ENCODE results near the gene PRDM16.

Gene PRDM16

GRCh38 chr1:3068564-3069431 is at the start of gene PRDM16:
Gene PRDM16 (plus strand): TSS chr1:3069203. CDS start chr1:3069260, 57 bp downstream.
- no peak for DNase-seq

GRCh38 chr1:3019516-3020051 is 49.4 kb upstream of the PRDM16 start:
- DNase-seq, result no peak

GRCh38 chr1:3020263-3020909 is 48.6 kb upstream of the PRDM16 start:
- no peak for DNase-seq

DNA sequence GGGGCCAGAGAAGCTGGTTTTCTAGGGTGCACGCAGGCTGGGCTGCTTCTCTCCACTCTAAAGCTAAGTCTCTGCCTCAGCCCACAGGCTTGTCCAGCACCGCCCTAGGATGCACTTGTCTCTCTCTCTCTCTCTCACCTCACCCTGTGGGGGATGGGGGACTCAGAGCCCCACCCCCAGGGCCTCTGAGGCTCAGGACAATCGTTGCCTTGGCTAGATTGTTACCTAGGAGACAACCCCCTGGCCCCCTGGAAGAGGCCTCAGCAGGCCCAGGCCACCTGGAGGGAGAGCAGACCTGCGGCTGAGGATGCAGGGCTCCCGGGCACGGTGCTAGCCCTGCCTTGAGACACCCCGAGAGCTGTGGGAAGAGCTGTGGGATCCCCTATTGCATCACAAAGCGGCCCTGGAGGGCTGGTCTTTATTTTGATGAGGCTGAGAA is 47.8 kb upstream of the PRDM16 start, which contains the start of gene ACTRT2:
Gene ACTRT2 (plus strand): TSS at position 235 of the 439 bp plus-strand sequence. CDS start 220 bp downstream, outside the sequence.
- DNase-seq, result no peak

DNA sequence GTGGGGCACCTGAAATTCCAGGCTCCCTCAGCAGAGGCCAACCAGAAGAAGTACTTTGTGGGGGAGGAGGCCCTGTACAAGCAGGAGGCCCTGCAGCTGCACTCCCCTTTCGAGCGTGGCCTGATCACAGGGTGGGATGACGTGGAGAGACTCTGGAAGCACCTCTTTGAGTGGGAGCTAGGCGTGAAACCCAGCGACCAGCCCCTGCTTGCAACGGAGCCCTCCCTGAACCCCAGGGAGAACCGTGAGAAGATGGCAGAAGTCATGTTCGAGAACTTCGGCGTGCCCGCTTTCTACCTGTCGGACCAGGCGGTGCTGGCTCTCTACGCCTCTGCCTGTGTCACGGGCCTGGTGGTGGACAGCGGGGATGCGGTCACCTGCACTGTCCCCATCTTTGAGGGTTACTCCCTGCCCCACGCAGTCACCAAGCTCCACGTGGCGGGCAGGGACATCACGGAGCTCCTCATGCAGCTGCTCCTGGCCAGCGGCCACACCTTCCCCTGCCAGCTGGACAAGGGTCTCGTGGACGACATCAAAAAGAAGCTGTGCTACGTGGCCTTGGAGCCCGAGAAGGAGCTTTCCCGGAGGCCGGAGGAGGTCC is 47.1 kb upstream of the PRDM16 start:
- no peak for DNase-seq

DNA sequence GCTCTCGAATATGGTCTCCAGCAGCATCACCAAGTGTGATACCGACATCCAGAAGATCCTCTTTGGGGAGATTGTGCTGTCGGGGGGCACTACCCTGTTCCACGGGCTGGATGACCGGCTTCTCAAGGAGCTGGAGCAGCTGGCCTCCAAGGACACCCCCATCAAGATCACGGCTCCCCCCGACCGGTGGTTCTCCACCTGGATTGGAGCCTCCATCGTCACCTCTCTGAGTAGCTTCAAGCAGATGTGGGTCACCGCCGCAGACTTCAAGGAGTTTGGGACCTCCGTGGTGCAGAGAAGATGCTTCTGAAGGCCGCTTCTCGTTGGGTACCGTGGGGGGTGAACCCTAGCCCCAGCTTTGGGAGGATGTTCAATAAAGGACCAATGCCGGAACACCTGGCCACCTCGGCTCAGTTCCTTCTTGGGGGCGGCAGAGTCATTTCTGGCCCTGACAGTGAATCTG is 46.5 kb upstream of the PRDM16 start:
- DNase-seq, result no peak

DNA sequence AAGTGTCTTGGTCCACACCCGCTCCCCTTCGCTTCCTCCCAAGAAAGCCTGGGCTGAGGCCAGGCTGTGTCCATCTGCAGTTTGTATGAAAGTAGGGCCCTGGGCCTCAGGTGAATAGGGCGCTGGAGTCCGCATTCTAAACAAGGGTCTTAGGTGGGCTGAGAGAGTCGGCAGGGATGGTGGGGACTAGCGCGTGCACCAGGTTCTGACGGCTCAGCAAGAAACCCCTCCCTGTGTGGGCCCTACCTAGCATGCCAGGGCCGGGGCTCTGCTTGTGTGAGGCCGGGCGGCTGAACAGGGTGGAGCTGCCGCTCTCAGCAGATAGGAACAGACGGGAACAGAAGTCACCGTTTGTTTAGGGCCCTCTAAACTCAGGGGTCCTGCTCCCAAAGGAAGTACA is 46.0 kb upstream of the PRDM16 start:
- no peak for DNase-seq

DNA sequence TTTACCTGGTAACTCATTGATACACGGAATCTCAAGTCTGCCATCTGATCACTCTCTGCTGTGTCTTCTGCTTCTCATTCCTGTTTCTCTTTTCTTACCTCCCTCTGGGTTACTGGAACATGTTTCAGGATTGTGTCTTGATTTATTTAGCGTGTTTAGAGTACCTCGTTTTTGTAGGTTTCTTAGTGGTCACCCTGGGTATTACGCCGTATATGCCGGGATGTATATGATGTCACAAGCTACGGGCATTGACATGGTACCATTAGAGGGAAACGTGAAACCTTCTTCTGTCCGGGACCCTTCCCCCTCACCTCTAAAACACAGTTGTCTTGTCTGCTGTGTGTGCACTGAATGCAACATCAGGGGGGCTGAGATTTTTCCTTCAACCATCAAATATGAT is 45.0 kb upstream of the PRDM16 start:
- no peak for DNase-seq

DNA sequence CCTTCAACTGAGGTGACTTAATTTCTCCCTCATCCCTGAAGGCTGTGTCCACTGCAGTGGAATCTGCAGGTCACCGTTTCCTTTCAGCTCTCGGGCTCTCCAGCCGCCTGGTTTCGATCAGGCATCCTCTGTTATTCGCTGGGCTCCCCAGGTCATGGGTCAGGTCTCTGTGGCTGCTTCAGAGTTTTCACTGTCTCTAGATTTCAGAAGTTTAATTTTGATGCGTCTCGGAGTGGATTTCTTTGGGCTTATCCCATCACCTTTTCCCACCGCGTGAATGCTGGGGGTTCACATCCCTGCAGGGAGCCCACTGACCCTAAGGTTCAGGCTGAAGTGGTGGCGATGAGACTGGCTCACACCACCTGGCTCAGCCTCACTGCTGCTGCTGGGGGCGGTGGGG is 44.4 kb upstream of the PRDM16 start:
- DNase-seq, result no peak

DNA sequence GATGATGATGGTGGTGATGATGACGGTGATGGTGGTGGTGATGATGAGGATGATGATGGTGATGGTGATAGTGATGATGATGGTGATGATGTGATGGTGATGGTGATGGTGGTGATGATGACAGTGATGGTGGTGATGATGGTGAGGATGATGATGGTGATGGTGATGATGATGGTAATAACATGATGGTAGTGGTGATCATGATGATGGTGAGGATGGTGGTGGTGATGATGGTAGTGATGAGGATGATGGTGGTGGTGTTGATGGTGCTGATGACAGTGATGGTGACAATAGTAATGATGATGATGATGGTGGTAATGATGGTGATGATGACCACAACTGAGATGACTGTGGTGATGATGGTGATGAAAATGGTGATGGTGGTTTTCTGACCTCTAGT is 42.9 kb upstream of the PRDM16 start:
- no peak for DNase-seq

- DNase-seq, result no peak
Observed at GRCh38 chr1:3026581-3027391, 42.2 kb upstream of the PRDM16 start.

- no peak for DNase-seq
Observed at GRCh38 chr1:3027611-3028371, 41.2 kb upstream of the PRDM16 start.

GRCh38 chr1:3028531-3029282 is 40.3 kb upstream of the PRDM16 start:
- DNase-seq, result no peak

GRCh38 chr1:3029481-3029961 is 39.5 kb upstream of the PRDM16 start:
- no peak for DNase-seq

GRCh38 chr1:3029991-3030662 is 38.9 kb upstream of the PRDM16 start:
- DNase-seq, result no peak

DNA sequence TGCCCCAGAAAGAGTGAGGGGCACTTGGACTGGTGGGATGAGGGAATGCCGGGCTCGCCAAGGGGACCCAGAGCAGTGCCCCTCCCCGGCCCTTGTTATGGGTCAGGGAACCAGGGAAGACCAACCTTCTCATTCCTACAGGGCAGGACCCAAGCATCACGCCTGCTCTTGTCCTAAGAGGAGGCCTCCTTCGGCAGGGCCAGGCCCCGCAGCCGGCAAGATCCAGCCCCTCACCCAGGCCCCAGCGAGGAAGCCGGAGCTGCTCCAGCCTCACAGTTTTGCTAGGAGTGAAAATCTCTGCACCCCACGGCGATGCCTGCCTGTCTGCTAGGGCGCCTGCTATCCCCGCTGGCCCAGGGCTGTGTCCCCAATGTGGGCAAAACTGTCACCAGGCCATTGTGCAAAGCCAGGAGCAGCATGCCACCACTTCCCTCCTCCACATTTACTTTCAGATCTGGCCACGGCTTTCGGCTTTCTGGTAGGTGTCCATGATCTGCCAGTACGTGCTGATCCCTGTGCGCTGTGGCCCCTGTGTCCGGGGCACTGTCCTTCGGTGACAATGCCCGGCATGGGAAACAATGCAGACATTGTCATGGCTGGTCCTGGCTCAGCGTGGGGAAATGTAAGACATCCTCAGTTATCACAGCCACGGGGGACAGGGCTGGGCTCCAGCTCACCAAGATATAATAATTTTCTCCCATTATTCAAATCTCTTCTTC is 38.2 kb upstream of the PRDM16 start:
- no peak for DNase-seq

GRCh38 chr1:3031401-3032221 is 37.4 kb upstream of the PRDM16 start:
- no peak for DNase-seq

DNA sequence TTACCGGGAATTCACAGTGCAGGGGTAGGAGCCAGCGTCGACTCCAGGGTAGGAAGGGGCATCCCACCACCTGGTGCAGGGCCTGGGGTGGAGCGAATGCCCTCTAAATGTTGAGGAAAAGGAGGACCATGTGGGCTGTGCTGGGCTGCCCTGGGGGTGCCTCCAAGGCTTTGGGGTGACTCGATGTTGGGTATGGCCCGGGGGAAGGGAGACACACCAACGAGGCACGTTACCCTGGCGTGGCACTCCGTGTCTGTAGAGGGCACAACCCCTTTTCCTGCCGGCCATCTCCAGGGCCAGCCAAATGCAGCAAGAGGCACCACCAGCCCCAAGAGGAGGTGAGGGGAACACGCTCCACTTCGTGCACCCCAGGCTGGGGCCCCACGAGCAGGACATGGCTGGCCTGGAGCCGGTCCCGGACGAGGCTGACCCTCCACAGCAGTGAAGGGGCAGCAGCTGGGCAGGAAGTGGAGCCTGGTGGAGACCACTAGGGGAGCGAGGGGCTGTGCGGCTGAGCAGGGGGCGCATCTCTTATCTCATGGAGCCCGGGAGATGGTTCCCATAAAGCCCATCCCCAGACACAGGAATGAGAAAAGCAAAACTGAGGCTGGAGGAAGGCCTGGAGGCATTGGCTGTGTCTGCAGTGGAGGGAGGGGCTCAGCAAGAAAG is 36.5 kb upstream of the PRDM16 start:
- DNase-seq, result no peak
